Panc1 (cell line): ENCODE measurements around the gene PROKR1. TPM values are rescaled to one million over a fixed set of nuclear protein-coding genes. Genes with fewer than 3 reads are reported as not detected.

Experiments
- ATAC-seq: fragments of 200-7000 bp; cut with Tn5 transposase; 2 replicates; pipeline ENCODE4 v1.9.1; 2020; ENCODE audit warnings: mild to moderate bottlenecking, moderate library complexity
- BruUV-seq: library from RNA; stranded (reverse); fragments of 400-500 nt; replicated peaks from 2 replicates; lab custom pipeline; 2021; lab: Mats Ljungman, UMichigan
- CTCF ChIA-PET: fragments of 300-600 bp; sonication (Branson Sonifier 250); formaldehyde crosslinking; loops from one replicate; lab custom pipeline; 2022; ENCODE audit warnings: antibody characterized with exemption; lab: Charles Lee
- POLR2A ChIA-PET: fragments of 300-600 bp; sonication (Branson Sonifier 250); formaldehyde crosslinking; loops from one replicate; lab custom pipeline; 2022; ENCODE audit warnings: antibody characterized with exemption; lab: Charles Lee
- DNase-seq: peaks from one replicate; pipeline ENCODE4 v3.0.0-alpha.2; 2010; ENCODE audit warnings: low read depth, low spot score
- H3K27ac ChIP-seq: 2 replicates; pipeline ENCODE4 v1.5.1; 2011; ENCODE audit warnings: mild to moderate bottlenecking, low read length, inconsistent platforms
- H3K27me3 ChIP-seq: fragments of 200-500 bp; sonication (Bioruptor generic); 2 replicates; pipeline ENCODE4 v1.6.0; 2014; ENCODE audit warnings: low read length, inconsistent platforms; ENCODE audit not compliant: control insufficient read depth, insufficient read depth
- H3K36me3 ChIP-seq: fragments of 200-500 bp; sonication (Bioruptor generic); 2 replicates; pipeline ENCODE4 v1.5.1; 2014; ENCODE audit warnings: inconsistent platforms, mild to moderate bottlenecking, low read length, moderate library complexity; ENCODE audit not compliant: control insufficient read depth, insufficient read depth
- H3K4me1 ChIP-seq: 2 replicates; pipeline ENCODE4 v1.5.1; 2011; ENCODE audit warnings: inconsistent platforms, mild to moderate bottlenecking, low read length, moderate library complexity; ENCODE audit not compliant: control insufficient read depth, insufficient read depth
- H3K4me3 ChIP-seq, 2 experiments: 2 replicates each; pipeline ENCODE4 v1.5.1; 2011 to 2012; ENCODE audit warnings: low read depth in 2 of 2, low read length in 2 of 2, mild to moderate bottlenecking in 2 of 2, inconsistent platforms in 1 of 2, moderate library complexity in 1 of 2
- H3K9me3 ChIP-seq: fragments of 200-500 bp; sonication (Bioruptor generic); 2 replicates; pipeline ENCODE4 v1.5.1; 2014; ENCODE audit warnings: low read depth, mild to moderate bottlenecking, inconsistent platforms, low read length, moderate library complexity; ENCODE audit not compliant: control insufficient read depth, insufficient read depth
- CTCF ChIP-seq: fragments of 450-650 bp; IDR thresholded peaks from 2 replicates; pipeline ENCODE4 v1.5.1; 2017; ENCODE audit warnings: mild to moderate bottlenecking
- POLR2AphosphoS5 ChIP-seq: IDR thresholded peaks from 2 replicates; pipeline ENCODE4 v1.6.1; 2012; ENCODE audit warnings: mild to moderate bottlenecking, low read depth, low read length, moderate library complexity
- REST ChIP-seq, 2 experiments: IDR thresholded peaks; 2 replicates each; pipeline ENCODE4 v1.6.1; 2011 to 2012; ENCODE audit warnings: low read depth in 2 of 2, control low read depth in 1 of 2, low read length in 1 of 2, mild to moderate bottlenecking in 1 of 2, moderate library complexity in 1 of 2; ENCODE audit not compliant: insufficient read depth in 1 of 2
- SIN3A ChIP-seq: IDR thresholded peaks from 2 replicates; pipeline ENCODE4 v1.6.1; 2012; ENCODE audit warnings: low read depth, mild to moderate bottlenecking, low read length, moderate library complexity, borderline replicate concordance; ENCODE audit not compliant: insufficient read depth
- TCF7L2 ChIP-seq: IDR thresholded peaks from 2 replicates; pipeline ENCODE4 v1.6.1; 2011; ENCODE audit warnings: mild to moderate bottlenecking, low read depth, low read length, inconsistent platforms
- in situ Hi-C: cut with HindIII; loops from 2 replicates; pipeline ENCODE4 v1.10.0; 2016; ENCODE audit warnings: low sequenced_read_pairs, low pct_unique_long_range_greater_than_20kb
- intact Hi-C: fragments of 100-400 bp; cut with micrococcal nuclease; formaldehyde crosslinking; loops from one replicate; pipeline ENCODE4 v1.10.0; 2022; ENCODE audit not compliant: unreplicated experiment
- total RNA-seq: library from RNA; stranded (reverse); gene quantifications from one replicate; pipeline ENCODE4 v1.2.1, GENCODE V29; 2021; ENCODE audit not compliant: unreplicated experiment

PROKR1 gene
- total RNA-seq, 1 experiment from 2014 or later = not detected

DNA sequence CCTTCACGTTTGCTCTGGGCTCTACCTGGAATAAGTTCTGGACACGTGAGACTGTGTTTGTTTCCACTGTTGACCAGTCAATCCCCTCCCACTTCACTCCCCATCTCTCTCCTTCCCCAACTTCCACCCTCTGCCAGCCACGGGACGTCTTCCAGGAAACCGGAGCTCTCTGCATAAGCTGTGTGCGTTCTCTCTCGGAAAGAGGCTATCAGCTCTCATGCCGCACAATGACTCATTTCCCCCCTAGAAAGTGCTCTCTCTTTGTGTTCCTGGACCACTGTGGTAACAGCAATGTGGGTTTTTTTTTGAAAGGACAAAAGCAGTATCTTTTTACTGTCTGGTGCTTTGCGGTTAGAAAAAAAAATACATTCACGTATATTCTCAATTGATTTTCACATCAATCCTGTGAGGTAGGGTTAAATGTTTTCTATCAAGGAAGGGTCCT lies 10.2 kb downstream of the PROKR1 start:
- TF ChIP-seq CTCF = no peak
- no peak for TF ChIP-seq TCF7L2
- no peak for TF ChIP-seq POLR2AphosphoS5
- no peak for TF ChIP-seq SIN3A
- TF ChIP-seq REST (IDR thresholded peaks at IDR 0.05; ENCODE audit: insufficient read depth in 1 of 2, low read depth in 2 of 2, low read length in 1 of 2) = no peak
- CTCF ChIA-PET = interaction anchor here (0.5 kb wide), 1 partner anchor 9 kb away, joined by 3 read pairs; no protein-coding TSS in a partner anchor
- H3K27me3 ChIP-seq = peaks cover 27% of the 10 kb centered on the region
- H3K9me3 ChIP-seq = no peaks in the 10 kb centered on the region
- no peak overlapping the region for H3K27ac ChIP-seq
- BruUV-seq = no TSS peak
- DNase-seq (no peak), ATAC-seq (no peak)
- POLR2A ChIA-PET = no interaction called here
- H3K36me3 ChIP-seq = no peaks in the 10 kb centered on the region
- intact Hi-C loops = no loop called here
- H3K4me3 ChIP-seq = no peak overlapping the region
- H3K4me1 ChIP-seq = no peaks in the 10 kb centered on the region
- in situ Hi-C loops = no loop called here

DNA sequence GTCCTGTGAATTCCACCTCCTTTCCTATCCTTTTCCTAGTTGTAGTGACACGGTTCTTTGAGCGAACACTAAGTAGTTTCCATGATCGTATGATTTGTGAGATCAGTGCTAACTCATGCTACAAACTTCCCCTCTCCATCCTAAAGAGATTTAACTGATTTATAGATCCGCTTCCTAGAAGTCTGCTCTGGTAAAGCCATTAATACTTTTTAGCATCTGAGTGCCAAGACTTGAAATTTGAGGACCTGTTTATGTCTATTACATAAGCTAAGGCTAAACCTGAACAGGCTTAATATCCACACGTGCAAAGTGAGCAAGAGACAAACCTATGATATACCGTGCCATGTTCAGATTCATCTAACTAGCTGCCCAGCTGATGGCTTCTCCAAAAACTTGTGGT lies 14.9 kb downstream of the PROKR1 start:
- no peaks in the 10 kb centered on the region for H3K4me1 ChIP-seq
- no peaks in the 10 kb centered on the region for H3K9me3 ChIP-seq
- ATAC-seq (no peak), DNase-seq (no peak)
- H3K36me3 ChIP-seq = no peaks in the 10 kb centered on the region
- in situ Hi-C loops = no loop called here
- intact Hi-C loops = no loop called here
- H3K4me3 ChIP-seq = no peak overlapping the region
- H3K27me3 ChIP-seq = peaks cover 22% of the 10 kb centered on the region
- H3K27ac ChIP-seq = no peak overlapping the region
- BruUV-seq = no TSS peak
- POLR2A ChIA-PET = no interaction called here
- CTCF ChIA-PET = no interaction called here
- TF ChIP-seq TCF7L2 (no peak), SIN3A (no peak), CTCF (no peak), POLR2AphosphoS5 (no peak), REST (IDR thresholded peaks at IDR 0.05; ENCODE audit: insufficient read depth in 1 of 2, low read depth in 2 of 2, low read length in 1 of 2) (no peak)
